ENCODE measurements around the gene TGM5.

Gene TGM5

DNA sequence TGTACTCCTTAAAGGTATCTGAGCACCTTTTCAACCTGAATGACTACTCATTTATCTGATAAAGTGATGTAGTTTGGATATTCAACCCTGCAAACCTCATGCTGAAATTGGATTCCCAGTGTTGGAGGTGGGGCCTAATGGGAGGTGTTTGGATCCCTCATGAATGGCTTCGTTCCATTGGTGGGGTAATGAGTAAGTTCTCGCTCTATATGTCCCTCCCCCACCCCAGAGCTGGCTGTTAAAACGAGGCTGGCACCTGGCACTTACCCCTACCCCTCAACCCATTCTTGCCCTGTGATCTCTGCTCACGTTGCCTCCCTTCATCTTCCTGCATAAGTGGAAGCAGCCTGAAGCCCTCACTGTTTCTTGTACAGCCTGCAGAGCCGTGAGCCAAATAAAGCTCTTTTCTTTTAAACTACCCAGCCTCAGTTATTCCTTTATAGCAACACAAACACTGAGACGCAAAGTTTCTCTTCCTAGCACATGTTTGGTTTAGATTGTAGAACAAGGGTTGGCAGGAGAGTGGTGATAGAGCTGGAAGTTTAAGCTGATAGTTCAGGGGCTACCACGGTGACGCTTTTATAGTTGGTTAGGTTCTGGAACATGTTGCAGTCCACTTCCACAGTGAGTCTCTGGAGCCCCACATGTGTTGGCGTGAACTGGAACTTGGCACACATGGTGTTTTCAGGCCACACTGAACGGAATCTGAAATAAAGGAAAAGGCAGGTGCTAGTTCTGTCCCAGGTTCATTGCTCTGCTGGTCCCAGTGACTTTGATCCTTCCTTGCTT lies 69.8 kb downstream of the TGM5 start:
- no peak for DNase-seq (ENCODE audit: low read depth, low spot score)

- DNase-seq (ENCODE audit: low read depth, low spot score), result no peak
Observed at GRCh38 chr15:43194795-43195194, 71.9 kb downstream of the TGM5 start.

GRCh38 chr15:43193710-43194109 lies 73.0 kb downstream of the TGM5 start:
- no peak for DNase-seq (ENCODE audit: low read depth, low spot score)

DNA sequence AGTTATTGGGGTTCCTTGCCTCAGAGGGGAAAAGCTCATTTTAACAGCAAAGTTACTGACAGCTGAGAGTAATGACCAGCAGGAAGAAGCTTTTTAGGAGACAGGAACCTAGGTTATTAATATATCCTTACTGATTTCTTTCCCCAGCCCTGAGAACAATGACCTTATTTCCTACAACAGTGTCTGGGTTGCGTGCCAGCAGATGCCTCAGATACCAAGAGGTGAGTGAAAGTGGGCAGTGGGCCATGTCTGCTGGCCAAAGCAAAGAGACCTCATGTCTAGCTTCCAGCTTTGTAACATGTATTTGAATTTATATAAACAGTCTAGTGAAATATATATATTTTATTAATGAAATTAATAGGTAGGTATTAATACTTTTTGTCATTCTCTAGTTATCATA lies 76.5 kb downstream of the TGM5 start:
- no peak for DNase-seq (ENCODE audit: low read depth, low spot score)

DNA sequence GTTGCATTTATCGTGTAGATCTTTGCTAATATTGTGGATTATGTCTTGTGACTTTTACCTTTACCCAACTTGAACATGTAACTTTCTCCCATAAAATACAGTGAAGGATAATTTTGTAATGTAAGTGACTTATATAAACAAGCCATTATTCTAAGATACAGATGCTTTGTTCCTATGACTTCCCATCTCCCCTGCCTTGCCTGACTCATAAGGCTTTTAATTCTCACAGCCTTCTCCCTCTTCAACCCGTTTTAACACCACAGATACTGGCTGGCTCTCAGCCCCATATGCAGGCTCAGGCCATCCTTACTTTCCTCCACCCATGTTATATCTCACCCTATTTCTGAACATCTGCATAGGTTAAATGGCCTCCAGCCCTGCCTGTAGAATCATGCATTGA lies 77.4 kb downstream of the TGM5 start:
- no peak for DNase-seq (ENCODE audit: low read depth, low spot score)

DNA sequence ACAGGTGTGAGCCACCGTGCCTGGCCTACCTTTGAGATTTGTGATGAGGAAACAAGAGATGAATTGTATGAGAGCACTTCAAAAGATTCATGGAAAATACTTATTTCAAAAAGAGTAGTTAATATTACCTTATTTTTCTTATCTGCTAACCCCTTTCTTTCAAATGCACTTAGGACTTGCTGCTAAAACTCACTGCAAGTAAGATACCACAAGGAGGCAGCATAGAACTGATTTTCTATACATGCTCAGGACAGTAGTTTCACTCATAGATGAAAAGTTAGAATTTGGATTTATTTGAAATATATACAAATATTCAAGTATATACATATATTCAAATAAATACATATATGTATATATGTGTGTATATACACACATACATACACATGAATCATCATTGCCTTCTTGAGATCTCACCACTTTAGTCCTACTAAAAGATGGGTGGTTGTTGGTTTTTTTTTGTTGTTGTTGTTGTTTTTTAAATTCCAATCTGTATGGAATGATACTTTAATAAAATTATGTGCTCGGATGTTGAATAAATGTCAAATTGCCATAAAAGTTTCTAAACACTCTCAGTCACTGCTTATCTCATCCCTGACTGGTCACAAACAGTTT lies 79.1 kb downstream of the TGM5 start:
- DNase-seq (ENCODE audit: low read depth, low spot score), result no peak

- no peak for DNase-seq (ENCODE audit: low read depth, low spot score)
Observed at GRCh38 chr15:43186003-43186353, 80.8 kb downstream of the TGM5 start.

GRCh38 chr15:43185157-43186002 lies 81.3 kb downstream of the TGM5 start, which contains the start of gene CCNDBP1:
Gene CCNDBP1 (plus strand): TSS chr15:43185403. CDS start chr15:43185499, 96 bp downstream.
- peak; percentile 75 for DNase-seq (ENCODE audit: low read depth, low spot score)

GRCh38 chr15:43184407-43185124 lies 82.2 kb downstream of the TGM5 start:
- no peak for DNase-seq (ENCODE audit: low read depth, low spot score)

- DNase-seq (ENCODE audit: low read depth, low spot score), result no peak
Observed at GRCh38 chr15:43183270-43183669, 83.5 kb downstream of the TGM5 start.
